Stimulated activated CD8-positive, alpha-beta memory T cell treated with anti-CD3 and anti-CD28 coated beads, Interleukin-12 subunit alpha, Interleukin-12 subunit beta, amount 100 ng/mL, for 24 hours (primary cell): ENCODE measurements around the gene PRUNE2.

Experiments
- DNase-seq: peaks from one replicate; pipeline ENCODE4 v3.0.0-alpha.2; 2020; ENCODE audit errors: extremely low read depth

Gene PRUNE2

DNA sequence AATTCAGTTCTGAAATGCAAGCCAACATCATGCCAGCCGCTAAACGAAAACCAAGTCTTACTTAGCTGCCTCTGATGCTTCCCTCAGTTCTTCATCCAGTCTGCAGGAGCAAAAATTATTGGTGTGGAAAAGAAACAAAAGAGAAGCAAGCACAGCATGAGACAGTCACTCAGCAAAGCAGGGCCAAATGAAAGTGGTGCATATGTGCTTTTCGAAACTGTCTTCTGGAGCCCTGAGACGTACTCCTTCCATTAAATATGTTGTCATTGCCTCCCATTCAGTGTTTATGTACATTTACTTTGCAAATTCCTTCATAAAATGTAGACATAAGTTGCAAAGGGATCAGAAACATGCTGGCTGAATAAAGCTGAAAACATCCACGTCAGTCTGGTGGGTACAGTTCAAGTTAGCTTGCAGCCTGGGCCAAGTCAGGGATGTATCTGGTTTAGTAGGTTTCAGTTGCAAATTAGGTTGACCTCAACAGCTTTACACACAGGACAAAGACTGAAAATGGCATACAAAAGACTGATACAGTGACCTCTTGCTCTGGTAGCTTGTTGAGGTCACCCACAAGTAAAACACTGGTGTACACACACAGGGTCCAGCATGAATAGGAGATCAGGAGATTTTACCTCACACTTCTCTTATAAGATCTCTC, 281.4 kb downstream of the PRUNE2 start:
- no peak for DNase-seq

DNA sequence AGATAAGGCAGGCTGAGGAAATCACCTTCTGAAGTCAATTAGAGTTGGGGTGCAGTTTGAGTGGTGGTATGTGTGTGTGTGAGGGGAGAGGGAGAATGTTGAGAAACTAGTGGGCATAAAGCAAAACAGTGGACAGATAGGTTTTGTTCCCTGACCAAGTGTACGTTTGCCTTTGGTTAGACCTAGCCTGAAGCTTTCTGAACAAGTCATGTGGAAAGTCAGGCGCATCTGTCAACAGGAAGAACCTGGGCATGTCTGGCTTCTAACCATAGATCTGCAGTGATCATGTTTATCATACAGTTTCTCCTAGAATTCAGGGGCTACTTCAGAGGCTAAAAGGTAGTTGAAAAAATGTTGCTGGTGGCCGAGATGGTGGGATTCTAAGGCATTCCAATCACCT, 284.9 kb downstream of the PRUNE2 start:
- DNase-seq: no peak

DNA sequence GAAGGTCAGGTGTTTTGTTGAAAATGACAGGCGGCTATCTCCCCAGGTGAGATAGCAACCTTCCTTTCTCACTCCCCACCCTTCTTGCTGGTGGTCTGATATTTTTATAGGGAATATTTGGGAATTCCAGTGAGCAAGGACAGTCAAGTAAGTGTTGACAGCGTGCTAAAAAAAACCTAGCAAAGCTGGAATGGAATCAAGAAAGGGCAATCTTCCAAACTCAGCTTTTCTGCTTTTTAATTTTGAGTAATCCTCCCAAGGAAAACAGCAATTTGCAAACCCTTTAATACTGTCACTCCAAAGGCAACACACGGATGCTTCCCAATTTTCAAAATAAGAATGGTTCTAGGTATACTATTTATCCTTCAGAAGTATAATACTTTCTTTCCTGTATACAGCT, 285.3 kb downstream of the PRUNE2 start:
- DNase-seq: no peak

DNA sequence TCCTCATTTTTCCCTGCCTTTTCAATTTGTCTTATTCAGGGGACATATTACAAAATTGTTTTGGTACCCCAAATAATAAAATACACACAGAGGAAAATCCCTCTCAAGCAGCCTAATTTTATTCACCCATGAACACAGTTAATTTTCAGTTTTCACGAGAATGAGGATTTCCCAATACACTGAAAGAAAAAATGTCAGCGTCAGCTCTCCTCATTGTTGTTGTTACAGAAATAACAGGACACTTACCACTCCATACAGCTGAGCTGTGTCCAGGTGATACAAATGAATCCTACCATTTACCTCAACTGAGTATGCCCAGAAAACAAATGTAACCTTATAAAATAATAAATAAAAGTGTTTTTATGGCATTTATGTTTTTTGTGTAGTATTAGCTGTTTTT, 286.3 kb downstream of the PRUNE2 start:
- no peak for DNase-seq

DNA sequence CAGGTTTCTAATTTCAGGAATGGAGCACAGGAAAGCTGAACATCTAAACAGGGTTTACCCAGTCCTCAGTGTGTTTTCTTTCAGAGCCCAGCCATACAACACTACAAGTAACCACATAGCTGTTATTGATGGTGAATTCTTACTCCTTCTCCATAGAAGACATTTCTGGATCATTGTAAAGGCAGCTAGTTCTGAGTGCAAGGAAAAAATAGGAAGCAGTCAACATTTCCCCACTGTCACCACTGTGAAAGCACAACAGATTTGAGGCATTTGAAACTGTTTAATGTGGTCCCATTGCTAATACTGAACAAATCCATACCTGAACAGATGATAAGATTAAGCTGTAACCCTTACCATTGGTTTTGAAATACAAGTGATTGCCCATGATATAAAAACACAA, 286.7 kb downstream of the PRUNE2 start:
- no peak for DNase-seq

DNA sequence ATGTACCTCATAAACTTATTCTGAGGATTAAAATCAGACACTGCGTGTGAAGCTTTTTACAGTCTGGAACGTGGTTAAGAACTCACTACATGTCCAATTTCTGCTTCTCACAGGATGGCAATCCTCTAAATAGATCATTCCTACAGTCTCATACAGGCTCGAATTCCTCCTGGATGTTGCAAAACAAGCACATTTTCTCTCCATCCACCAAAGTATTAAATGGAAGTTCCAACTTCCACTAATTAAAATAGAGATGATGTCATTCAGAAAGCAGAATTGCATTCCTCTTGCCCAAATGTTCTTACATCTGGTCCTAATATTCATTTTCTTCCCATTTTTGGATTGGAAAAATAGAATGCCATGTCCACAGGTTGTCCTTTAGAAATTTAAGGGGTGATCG, 287.2 kb downstream of the PRUNE2 start:
- DNase-seq: no peak

DNA sequence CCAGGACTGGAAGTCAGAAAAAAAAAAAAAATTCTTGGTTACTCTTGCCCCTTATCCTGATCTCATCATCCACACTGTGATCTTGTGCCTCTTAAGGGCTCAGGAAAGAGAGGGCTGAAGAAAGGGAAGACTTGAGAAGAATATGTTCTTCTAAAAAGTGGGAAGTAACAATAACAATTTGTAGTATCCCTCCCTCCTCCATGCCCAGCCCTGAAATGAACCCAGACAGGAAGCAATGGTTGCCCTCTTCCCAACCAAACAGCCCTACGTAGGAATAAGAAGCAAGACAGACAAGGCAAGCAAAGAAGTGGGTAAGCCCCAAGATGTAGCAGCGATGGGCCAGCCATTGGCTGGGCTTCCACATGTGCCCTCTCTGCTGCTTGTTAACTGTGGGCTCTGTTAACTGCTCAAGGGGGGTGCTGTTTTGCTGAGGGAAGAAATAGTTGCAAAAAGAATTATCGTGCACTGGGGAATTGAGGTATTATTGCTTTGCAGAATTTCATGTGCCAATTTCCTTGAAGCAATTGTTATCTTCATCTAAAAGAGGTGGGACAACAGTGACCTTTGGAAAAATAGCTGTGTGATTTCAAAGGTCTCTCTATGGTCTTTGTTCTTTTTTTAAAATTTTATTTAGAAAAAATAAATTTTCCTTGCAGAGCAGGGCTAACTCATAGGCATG, 288.3 kb downstream of the PRUNE2 start:
- DNase-seq: no peak

DNA sequence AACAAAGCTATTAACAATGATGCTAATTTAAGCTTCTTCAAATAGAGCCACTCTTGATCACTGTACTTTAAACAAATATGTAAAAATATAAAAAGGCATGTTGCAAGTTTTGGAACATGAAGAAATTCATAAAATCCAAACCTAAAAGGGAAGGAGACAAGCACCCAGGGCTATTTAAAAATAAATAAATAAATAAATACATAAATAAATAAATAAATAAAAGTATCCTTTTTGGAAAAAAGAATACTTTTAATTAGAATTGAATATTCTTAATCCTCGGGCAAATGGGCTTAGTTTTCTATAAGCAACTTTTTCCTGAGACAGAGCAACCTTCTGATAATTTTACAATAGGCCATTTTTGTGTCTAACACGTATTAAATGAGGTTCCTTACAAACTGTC, 289.1 kb downstream of the PRUNE2 start:
- DNase-seq: no peak

DNA sequence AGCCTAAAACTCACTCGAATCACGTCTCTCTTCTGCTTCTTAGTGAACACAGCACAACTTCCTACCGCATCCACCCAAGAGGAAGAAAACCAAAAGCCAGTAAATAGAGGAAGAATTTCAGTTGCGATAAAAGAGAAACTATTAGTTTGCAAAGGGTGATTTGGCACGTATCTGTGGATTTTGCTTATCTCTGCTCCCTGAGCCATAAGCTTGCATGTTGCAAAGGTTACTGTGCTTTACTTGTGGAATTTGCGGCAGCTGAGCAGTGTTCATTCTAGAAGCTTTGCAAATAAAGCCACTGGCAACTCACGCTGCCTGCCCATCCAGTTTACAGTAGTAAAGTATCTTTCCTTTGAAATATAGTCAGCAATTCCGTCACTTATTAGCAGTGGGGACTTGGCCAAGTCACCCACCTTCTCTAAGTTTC, 290.7 kb downstream of the PRUNE2 start:
- DNase-seq: no peak

DNA sequence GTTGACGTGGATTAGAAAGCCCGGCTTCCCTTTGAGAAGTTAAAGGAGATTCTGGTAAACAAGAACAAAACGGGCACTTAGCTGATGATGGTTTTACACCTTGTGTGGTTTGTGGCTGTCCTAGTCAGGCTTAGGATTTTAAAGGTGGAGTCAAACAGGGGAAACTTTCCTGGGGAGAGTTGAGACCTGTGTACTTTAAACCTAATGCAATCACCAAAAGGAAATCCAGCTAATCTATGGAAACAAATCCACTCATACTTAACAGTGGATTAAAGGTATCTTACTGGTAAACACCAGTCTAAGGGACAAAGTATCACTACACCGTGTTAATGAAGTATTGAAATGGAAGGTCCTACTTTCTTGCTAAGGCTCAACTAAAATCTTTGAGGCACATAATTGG, 291.9 kb downstream of the PRUNE2 start:
- no peak for DNase-seq

DNA sequence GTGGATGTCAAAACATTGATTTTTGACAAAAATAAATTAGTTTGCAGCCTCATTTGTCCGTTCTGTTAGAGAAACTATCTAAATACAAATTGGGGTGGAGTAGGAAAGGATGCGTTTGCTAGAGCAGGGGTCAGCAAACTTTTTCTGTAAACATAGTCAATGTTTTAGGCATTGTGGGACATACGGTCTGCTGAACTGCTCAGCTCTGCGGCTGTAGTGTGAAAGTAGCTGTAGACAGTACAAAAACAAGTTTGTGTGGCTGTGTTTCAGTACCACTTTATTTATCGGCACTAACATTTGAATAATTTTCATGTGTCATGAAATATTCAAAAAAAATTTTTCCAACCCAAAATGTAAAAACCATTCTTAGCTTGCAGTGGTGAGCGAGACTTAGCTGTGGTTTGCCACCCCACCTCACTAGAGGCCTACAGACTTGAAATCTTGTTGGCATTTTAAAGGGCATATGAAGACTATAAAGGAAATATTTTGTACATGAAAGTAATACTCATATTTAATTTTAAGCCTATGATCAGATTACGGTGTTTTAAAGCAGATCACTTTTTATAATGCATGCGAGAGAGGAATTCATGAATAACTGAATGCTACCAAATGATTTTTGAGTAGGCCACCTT, 292.6 kb downstream of the PRUNE2 start:
- DNase-seq: no peak

DNA sequence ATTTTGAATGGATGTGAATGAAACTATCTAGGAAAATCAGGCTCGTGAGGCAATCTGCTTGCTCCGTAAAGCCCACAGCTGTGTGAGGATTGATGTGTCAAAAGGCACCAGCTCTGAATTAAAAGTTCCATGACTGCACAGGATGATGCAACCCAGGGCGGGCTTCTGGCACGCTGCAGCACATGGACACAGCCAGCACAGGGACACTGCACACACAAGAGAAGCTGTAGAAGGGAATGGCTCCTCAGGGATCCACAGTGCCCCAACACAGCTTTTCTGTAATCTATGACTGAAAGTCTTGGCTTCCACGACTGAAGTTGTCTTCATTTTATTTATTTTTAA, 295.9 kb downstream of the PRUNE2 start:
- DNase-seq: no peak

DNA sequence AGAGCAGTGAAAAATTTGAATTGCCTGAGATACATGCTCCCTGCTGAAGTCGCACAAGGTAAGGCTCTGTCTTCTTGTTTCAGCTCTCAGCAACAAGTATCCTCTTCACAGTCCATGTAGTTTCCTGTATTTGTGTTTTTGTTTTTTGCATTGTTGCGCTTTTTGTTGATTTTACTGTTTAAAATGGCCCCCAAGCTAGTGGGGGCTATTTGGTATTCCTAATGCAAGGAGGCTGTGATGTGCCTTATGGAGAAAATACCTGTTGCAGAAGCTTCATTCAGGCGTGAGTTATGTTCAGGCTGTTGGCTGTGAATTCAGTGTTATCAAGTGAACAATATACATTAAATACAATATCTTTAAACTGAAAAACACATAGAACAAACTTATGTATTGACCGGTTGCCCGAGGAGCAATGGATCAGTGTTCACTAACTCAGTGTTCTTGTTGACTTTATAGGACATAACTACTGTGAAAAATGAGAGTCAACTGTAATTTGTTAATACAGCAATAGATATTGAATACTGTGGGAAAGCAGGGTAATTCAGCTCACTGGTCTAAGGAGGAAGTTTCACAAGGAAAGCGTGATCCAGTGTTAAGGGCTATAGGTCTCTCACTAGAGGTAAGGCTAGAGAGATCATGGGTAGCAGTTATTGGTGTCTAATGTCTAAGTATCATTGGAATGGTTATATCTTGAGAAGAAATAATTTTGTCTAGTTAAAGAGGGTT, 296.5 kb downstream of the PRUNE2 start:
- no peak for DNase-seq

DNA sequence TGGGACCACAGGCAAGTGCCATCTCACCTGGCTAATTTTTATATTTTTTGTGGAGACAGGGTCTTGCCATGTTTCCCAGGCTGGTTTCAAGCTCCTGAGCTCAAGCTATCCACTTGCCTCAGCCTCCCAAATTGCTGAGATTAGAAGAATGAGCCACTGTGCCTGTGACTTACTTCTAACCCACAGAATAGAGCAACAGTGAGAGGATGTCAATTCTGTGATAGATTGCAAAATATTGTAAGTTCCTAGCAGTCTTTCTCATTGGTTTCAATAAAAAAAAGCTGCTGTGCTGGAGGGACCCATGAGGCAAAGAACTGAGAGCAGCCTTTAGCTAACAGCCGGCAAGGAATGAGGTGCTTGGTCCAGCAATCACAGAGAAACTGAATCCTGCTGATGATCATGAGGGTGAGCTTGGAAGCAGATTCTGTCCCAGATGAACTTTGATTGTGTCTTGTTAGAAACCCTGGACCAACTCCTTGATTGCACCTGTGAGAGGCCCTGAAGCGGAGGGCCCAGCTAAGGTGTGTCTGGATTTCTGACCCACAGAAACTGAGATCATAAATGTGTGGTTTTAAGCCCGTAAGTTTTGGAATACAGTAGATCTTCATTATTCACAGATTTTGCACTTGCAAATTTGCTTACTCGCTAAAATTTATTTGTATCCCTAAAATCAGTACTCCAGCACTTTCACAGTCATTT, 297.2 kb downstream of the PRUNE2 start:
- DNase-seq: no peak

DNA sequence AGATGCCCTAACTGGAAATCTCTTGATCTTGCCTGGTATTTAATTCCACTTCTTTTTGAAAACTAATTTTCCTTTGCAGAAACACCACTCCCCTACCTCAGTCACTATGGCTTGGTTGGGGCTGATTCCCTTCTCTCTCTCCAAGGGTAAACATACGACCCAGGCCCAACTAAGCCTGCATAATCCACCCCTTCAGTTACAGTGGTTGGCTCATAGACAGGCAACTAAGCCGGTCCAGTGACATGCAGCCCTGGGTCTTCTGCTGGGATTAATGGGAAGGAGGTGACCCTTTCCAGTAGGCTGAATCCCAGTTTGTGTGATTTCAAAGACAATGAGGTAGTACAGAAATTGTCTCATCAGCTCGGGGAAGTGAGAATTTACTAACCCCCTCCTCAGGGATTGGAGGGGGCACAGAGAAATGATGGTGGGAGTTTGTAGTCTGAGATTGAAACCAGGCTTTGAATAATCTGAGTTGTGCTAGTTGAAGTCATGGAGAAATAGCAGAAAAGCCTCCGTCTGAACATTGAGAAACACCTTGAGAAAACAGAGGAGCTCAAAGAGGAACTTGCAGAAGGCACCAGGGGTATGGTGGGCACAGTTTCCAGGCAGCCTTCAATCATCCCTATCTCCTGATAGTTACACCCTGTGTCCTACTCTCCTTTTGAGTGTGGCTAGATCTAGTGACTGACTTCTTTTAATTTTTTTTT, 298.0 kb downstream of the PRUNE2 start:
- DNase-seq: no peak

DNA sequence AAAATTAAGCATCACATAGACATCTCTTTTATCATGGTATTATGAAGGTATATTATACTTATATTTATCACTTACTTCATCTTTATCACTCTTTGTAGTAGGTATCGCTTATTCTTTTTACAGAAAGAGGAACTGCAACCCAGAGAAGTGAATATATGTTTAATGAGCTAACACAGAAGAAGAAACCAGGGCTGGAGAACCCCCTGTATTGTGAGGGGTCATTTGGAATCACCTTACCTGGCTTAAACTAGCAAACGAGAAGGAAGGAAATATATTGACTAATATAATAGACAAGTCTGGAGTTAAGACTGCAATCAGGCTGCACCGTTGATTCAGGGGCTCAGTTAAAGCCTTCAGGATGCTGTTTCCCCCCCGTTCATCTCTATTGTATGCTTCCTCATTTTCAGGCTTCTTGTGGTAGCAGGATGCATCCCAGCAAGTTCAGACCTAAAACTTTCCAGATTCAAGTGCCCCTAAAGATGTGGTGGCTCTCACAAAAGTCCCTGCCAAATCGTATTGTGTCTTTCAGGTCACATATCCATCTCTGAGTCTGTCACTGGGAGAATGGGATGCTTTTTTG, 300.5 kb downstream of the PRUNE2 start:
- no peak for DNase-seq

DNA sequence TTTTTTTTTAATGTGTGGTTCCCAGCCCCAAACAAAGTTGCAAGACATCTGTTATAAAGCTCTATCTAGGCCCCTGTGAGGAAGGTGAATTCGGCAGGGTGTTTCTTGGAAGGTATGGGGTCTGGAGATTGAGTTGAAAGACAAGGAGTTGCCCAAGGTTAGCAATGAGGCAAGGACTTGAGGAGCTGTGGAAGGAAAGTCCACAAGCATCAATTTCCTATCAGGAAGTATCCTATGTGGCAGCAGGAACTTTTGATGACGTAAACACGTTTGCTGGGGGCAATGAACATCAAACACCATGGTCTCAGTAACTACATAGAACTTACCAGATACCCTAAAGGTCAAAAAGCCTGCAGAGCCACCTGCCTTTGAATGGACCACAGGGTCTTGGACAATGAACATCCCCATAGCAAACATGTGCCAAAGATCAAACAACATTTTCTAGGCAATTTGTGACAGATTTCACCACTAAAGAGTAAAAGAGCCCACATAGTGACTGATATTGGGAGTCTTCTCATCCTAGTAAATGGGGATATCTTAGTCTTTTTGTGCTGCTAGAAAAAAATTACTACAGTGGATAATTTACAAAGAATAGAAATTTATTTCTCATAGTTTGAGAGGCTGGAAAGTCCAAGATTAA, 301.9 kb downstream of the PRUNE2 start:
- DNase-seq: no peak

DNA sequence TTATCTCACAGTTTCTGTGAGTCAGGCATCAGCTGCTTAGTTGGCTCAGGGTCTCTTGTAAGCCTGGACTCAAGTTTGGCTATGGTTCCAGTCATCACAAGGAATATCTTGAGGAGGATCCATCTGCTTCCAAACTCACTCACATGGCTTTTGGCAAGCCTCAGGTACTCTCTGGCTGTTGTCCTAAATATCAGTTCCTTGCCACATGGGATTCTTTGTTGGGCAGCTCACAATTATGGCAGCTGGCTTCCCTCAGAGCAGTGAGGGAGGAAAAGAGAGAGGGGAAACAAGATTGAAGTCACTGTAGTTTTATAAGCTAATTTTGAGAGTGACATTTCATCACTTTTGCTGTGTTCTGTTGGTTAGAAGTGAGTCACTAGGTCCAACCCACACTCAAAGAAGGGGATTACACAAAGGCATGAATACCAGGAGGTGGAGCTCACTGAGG, 302.4 kb downstream of the PRUNE2 start:
- DNase-seq: no peak

DNA sequence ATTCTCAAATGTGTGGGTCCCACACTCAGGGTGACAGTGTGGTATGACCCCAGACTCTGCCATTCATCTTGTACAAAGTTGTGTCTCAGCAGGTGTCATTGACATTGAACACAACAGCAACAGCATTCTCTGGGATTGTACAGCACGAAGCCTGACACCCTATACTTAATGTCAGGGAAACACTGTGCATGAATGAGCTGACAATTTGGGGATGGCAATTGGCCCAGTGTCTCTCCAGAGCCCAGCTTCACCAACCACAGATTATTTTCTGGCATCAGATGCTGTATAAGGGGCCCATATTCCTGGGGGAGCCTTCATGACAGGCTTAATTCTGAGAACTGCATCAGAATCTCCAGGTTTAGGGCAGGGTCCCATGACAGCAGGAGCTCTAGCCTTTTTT, 303.7 kb downstream of the PRUNE2 start:
- no peak for DNase-seq

DNA sequence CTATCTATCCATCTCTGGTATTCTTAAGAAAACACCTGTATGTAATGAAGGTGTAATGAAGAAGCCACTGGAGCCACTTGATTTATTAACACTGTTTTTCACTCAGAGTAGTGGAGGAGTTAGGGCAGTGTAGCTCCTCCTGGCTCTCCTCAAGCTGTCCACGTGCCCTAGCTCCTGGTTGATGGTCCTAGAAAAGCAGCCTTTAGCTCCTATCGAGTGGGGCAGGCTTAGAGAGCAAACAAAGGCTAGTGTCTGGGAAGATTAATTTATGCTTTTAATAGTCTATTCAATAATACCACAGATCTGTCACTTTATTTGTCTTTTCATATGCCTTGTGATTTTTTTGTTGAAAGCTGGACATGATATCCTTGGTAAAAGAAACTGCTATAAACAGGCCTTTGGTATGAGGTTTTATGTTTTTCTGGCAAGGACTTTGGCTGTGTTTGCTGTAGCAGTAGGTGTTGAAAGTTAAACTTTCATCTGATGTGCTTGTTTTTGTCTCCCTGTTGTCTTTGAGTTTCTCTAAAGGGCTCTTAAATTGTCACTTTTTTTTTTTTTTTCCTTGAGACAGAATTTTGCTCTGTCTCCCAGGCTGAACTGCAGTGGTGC, 305.8 kb downstream of the PRUNE2 start:
- no peak for DNase-seq
